SJSA1 (cell line): ENCODE data around the gene VSNL1. TPM values are rescaled to one million over a fixed set of nuclear protein-coding genes. Genes with fewer than 3 reads are reported as not detected.

Experiments
- DNase-seq, 2 experiments: peaks; one replicate each; pipeline ENCODE4 v3.0.0-alpha.2; 2015 to 2020; ENCODE audit warnings: low spot score in 2 of 2, low read depth in 1 of 2
- H3K27ac ChIP-seq: fragments of 250-450 bp; sonication (Bioruptor Pico); 2 replicates; pipeline ENCODE4 v1.5.1; 2020; ENCODE audit warnings: mild to moderate bottlenecking, moderate library complexity
- H3K27me3 ChIP-seq: fragments of 250-450 bp; sonication (Bioruptor Pico); replicated peaks from 2 replicates; pipeline ENCODE4 v1.5.1; 2020; ENCODE audit warnings: mild to moderate bottlenecking, moderate library complexity
- H3K36me3 ChIP-seq: fragments of 250-450 bp; sonication (Bioruptor Pico); 2 replicates; pipeline ENCODE4 v1.5.1; 2020; ENCODE audit warnings: mild to moderate bottlenecking
- H3K4me1 ChIP-seq: fragments of 250-450 bp; sonication (Bioruptor Pico); replicated peaks from 2 replicates; pipeline ENCODE4 v1.6.1; 2021; ENCODE audit warnings: mild to moderate bottlenecking
- H3K4me3 ChIP-seq: fragments of 250-450 bp; sonication (Bioruptor Pico); 2 replicates; pipeline ENCODE4 v1.5.1; 2020; ENCODE audit warnings: mild to moderate bottlenecking
- H3K9me3 ChIP-seq: fragments of 250-450 bp; sonication (Bioruptor Pico); replicated peaks from 2 replicates; pipeline ENCODE4 v1.5.1; 2020; ENCODE audit warnings: mild to moderate bottlenecking
- total RNA-seq: library from RNA; depleted of rRNA; stranded (reverse); fragments of >200 nt; shearing (Covaris generic); gene quantifications from 2 replicates; pipeline ENCODE4 v1.2.3, GENCODE V29; 2014

Gene VSNL1
- total RNA-seq, 1 experiment from 2014 or later: 1.00 TPM

DNA sequence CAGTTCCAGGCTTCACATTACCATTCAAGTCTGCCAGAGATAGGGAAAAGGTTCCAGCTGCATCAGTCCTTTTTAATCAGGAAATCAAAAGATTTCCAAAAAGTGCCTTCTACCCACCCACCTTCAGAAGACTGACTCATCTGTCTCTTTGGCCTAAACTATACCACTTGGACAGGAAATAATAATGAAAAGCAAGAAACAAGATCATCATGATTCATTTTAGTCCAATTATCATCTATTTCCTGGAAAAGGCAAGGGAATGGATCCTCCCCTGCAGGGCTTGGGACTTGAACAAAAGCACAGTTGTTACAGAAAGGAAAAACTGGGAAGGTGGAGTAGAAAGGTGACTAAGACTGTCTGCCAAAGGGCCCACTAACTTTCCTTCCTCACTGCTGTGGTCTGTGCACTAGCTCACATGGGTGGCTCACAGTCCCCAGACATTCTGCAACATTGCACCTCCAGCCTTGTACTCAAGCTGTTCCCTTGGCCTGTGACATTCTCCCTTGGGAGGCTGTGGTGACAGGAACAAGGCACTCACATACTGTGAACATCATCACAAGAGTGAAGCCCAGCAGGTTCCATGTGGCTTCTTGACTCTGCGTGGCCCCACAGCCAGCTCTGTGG is 75.3 kb downstream of the VSNL1 start:
- no peaks in the 10 kb centered on the region for H3K36me3 ChIP-seq
- DNase-seq: peak in 1 of 2 experiments; percentile 58
- H3K9me3 ChIP-seq: no peaks in the 10 kb centered on the region
- peak overlapping the region; percentile 44 for H3K27ac ChIP-seq
- H3K4me3 ChIP-seq: no peak overlapping the region
- peaks cover 31% of the 10 kb centered on the region for H3K4me1 ChIP-seq
- no peaks in the 10 kb centered on the region for H3K27me3 ChIP-seq

DNA sequence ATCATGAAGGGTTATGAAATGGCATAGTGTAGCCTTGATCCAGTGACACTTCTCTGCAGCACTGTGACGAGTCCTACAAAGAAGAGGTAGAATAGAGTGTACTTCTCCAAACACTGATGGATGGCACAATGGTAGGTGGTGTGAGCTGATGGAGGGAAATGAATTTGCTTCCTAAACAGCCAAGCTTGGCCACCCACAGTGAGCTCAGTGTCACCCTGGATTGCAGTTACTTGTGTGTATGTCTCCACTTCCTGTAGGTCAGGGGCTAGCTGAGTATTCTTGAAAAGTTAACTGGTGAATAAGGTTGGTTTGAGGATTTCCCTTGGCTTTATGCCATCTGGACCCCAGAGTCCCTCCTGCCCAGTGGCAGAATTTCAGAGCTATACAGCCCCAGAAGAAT is 75.9 kb downstream of the VSNL1 start:
- no peak overlapping the region for H3K4me3 ChIP-seq
- H3K27ac ChIP-seq: peak overlapping the region; percentile 44
- peak; percentile 54 to 62 for DNase-seq
- H3K4me1 ChIP-seq: peaks cover 37% of the 10 kb centered on the region
- no peaks in the 10 kb centered on the region for H3K9me3 ChIP-seq
- H3K36me3 ChIP-seq: no peaks in the 10 kb centered on the region
- H3K27me3 ChIP-seq: no peaks in the 10 kb centered on the region

DNA sequence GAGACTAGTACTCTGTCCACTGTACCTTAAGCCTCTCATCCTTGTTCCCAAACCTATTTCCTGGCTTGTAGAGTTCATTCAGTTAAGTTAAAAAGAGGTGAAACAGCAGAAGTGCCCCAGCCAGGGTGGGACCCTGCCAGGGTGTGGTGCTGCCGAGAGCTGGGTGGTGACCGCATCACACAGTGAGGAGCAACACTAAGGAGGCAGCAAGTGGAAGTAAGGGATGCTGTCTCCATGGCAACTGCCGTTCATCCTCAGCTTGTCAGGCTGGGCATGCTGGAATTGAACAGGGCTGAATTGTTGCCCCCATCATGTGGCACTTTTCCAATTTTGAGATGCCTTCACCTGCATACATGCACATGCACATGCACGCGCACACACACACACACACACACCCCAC is 77.0 kb downstream of the VSNL1 start:
- no peaks in the 10 kb centered on the region for H3K36me3 ChIP-seq
- no peaks in the 10 kb centered on the region for H3K27me3 ChIP-seq
- peaks cover 43% of the 10 kb centered on the region for H3K4me1 ChIP-seq
- H3K9me3 ChIP-seq: no peaks in the 10 kb centered on the region
- no peak for DNase-seq
- H3K27ac ChIP-seq: no peak overlapping the region
- H3K4me3 ChIP-seq: no peak overlapping the region

DNA sequence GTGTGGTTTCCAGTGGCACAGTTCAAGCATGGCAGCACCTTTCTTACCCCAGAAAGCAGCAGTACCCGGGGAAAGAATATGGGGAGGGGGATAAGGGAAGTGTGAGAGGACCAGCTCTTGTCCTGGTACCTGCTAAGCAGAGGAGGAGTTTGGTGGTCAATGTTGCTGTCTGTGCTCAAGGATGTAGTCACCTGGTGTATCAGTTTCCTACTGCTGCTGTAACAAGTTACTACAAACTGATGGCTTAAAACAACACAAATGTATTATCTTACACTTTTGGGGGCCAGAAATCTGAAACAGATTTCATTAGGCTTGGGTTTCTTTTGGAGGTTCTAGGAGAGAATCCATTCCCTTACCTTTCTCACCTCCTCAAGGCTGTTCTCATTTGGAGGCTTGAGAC is 77.5 kb downstream of the VSNL1 start:
- Histone ChIP-seq H3K27me3 (no peaks in the 10 kb centered on the region), H3K4me3 (no peak overlapping the region), H3K36me3 (no peaks in the 10 kb centered on the region), H3K4me1 (peaks cover 43% of the 10 kb centered on the region), H3K9me3 (no peaks in the 10 kb centered on the region), H3K27ac (no peak overlapping the region)
- no peak for DNase-seq

DNA sequence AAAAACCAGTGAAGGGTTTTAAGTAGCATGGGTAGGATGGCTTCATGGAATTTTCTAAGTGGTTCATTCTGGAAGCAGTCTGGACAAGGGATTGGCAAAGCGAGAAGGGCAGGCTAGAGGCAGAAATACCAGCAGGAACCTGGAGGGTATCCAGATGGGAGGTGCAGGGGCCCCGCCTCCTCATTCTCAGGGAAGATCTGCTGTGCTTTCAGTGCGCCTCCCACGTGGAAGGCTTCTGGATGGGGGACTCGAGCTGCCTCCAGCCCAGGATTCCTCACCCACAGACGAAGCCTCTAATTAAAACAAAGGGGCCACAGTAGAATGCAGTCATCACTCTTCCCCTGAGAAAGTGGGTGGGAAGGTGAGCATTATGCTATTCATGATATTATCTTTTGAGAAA is 79.8 kb downstream of the VSNL1 start:
- Histone ChIP-seq H3K9me3 (no peaks in the 10 kb centered on the region), H3K4me1 (peaks cover 40% of the 10 kb centered on the region), H3K4me3 (no peak overlapping the region), H3K36me3 (no peaks in the 10 kb centered on the region), H3K27ac (peak overlapping the region; percentile 47), H3K27me3 (no peaks in the 10 kb centered on the region)
- peak; percentile 69 to 82 for DNase-seq

DNA sequence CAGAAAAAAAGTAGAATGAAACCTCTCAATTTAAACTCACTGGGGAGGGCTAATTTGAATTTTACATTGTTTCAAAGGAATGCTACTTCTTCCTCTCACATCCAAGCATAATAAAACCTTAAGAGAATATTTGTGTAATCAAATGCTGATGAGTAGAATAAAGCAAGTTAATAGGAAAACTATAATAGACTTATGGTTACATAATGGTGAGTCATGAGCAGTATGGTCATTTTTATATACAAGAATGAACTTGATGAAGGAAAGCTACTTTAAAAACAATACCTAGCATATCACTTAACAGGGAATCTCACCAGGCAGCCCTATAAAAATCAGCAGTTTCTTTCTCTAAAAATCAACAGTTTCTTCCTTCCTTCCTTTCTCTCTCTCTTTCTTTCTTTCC is 80.3 kb downstream of the VSNL1 start:
- Histone ChIP-seq H3K4me1 (peaks cover 35% of the 10 kb centered on the region), H3K9me3 (no peaks in the 10 kb centered on the region), H3K27me3 (no peaks in the 10 kb centered on the region), H3K27ac (peak overlapping the region; percentile 47), H3K4me3 (no peak overlapping the region), H3K36me3 (no peaks in the 10 kb centered on the region)
- peak in 1 of 2 experiments; percentile 69 for DNase-seq

DNA sequence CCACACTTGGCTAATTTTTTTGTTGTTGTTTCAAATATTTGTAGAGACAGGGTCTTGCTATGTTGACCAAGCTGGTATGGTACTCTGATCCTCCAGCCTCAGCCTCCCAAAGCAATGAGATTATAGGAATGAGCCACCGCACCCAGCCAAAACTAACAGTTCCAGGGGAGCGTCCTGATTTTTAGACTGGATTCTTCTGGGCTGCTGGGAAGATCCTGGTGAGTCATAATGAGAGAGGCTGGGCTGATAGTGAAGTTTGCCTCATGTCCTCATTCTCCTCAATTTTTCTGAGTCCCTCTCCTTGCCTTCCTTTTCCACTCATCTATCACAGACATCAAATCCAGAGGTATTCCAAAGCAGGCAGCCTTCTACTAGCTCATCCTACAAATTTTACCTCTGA is 81.3 kb downstream of the VSNL1 start:
- no peaks in the 10 kb centered on the region for H3K9me3 ChIP-seq
- peak in 1 of 2 experiments; percentile 47 for DNase-seq
- no peaks in the 10 kb centered on the region for H3K36me3 ChIP-seq
- H3K27ac ChIP-seq: peak overlapping the region; percentile 47; the same call in 1 of the 2 replicates
- H3K4me1 ChIP-seq: peaks cover 25% of the 10 kb centered on the region
- no peaks in the 10 kb centered on the region for H3K27me3 ChIP-seq
- H3K4me3 ChIP-seq: no peak overlapping the region

DNA sequence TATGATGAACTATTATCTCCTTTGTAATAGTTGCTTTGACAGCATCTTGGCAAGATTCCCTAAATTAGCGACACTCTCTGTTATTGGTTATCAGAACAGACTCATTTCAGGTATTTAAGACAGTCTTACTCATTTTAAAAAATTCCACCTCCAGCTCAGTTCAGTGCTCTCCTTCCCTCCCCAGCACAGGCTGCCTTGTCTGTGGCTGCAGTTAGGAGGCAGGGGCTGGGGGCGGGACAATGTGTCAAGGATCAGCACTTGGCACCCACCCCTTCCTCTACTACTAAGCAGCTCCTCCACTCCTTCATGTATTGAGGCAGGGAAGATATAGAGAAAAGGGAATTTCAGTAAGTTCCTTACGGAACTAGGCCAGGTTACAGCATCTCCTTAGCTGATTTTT is 85.0 kb downstream of the VSNL1 start:
- H3K9me3 ChIP-seq: 0 out of 2 replicates have a peak, but pooled peaks cover 3% of the 10 kb centered on the region
- H3K27me3 ChIP-seq: no peaks in the 10 kb centered on the region
- no peak overlapping the region for H3K4me3 ChIP-seq
- peaks cover 16% of the 10 kb centered on the region for H3K4me1 ChIP-seq
- H3K27ac ChIP-seq: no peak overlapping the region
- no peaks in the 10 kb centered on the region for H3K36me3 ChIP-seq
- DNase-seq: no peak

DNA sequence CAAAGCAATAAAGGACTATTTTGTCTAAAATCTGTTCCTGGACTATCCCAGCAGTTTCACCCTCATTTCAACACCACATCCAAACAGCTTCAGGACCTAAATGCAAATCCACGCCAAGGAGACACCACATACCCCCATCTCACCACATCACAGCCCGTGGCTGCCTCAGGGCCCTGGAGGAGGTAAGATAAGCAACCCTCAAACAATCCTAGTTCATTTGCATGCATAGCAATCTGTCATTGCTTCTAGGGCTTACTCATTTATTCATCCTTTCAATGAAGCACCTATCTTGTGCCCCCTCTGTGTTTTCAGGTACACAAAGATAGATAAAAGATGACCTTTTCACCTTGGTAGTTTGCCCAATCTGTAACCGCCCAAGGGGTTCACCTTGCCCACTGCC is 86.5 kb downstream of the VSNL1 start:
- DNase-seq: no peak
- H3K9me3 ChIP-seq: 0 out of 2 replicates have a peak, but pooled peaks cover 3% of the 10 kb centered on the region
- no peaks in the 10 kb centered on the region for H3K27me3 ChIP-seq
- no peak overlapping the region for H3K27ac ChIP-seq
- H3K36me3 ChIP-seq: no peaks in the 10 kb centered on the region
- no peak overlapping the region for H3K4me3 ChIP-seq
- H3K4me1 ChIP-seq: peaks cover under 1% of the 10 kb centered on the region

DNA sequence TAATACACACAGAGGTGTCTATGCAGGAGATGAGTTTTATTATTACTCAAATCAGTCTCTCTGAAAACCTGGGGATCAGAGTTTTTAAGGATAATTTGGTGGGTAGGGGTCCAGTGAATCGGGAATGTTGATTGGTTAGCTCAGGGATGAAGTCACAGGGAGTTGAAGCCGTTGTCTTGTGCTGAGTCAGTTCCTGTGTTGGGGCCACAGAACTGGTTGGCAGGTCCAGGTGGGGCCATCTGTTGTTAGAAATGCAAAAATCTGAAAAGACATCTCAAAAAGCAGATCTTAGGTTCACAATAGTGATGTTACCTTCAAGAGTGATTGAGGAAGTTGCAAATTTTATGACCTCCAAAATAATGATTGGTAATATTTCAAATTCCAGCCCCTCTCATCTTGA is 86.9 kb downstream of the VSNL1 start:
- no peaks in the 10 kb centered on the region for H3K4me1 ChIP-seq
- no peaks in the 10 kb centered on the region for H3K27me3 ChIP-seq
- no peak for DNase-seq
- 0 out of 2 replicates have a peak, but pooled peaks cover 3% of the 10 kb centered on the region for H3K9me3 ChIP-seq
- no peak overlapping the region for H3K27ac ChIP-seq
- H3K36me3 ChIP-seq: no peaks in the 10 kb centered on the region
- no peak overlapping the region for H3K4me3 ChIP-seq

DNA sequence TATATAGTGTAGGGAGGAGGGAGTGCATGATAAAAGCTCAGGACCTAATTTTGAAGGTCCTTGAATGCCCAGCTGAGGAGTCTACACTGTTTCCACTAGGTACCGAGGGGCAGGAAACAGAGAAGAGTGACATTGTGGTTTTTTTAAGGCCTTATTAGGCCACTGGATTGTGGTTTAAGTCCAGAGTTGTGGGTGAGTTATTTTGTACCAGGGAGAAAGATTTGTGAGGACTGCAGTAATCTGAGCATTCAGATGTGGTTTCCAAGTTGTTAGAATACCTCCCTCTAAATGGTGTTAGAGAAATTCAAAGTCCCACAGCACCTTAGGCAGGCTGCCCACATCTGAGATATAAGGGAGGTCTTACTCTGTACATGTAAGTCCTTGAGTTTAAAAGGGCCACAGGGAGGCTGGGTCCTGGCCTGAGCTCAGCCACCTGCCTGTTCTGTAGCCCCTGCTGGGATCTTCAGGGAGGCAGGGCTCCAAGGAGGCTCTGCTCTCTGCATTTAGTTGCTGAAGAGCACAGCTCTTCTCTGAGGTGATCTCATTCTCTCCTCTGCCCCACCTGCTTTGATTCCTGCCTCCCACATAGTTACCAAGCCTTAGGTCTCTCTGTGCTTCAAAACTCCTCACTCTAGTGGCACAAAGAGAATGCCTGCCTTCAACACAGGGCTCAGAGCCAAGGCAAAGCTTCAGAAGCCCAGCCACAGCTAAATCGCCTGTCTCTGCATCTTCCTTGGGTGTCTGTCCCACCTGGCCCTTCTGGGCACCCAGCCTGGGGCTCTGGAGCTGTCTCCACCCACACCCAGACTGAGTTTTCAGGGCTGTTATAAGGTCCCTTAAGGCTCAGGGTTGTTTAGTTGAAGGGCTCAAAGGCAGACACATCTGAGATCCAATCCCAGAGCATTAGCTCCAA is 88.1 kb downstream of the VSNL1 start:
- Histone ChIP-seq H3K9me3 (0 out of 2 replicates have a peak, but pooled peaks cover 3% of the 10 kb centered on the region), H3K27ac (no peak overlapping the region), H3K4me3 (no peak overlapping the region), H3K27me3 (no peaks in the 10 kb centered on the region), H3K36me3 (no peaks in the 10 kb centered on the region), H3K4me1 (no peaks in the 10 kb centered on the region)
- DNase-seq: no peak

DNA sequence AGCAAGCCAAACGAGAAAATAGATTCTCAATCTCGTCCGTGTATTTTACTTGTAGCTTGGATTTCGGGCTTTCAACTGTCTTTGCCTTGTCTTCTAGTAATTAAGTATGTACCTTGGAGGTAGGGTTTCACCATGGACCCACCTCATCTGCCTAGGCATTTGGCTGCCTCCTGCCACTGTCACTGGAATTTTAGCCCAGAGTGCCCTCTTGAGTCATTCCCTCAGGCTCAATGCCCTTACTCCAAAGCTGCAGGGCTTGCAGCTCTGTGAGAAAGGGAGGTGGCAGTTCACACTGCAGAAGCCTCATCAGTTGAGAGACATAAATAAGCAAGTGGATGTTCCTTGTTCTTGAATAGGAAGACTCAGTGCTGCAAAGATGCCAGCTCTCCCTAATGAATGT is 89.6 kb downstream of the VSNL1 start:
- Histone ChIP-seq H3K9me3 (0 out of 2 replicates have a peak, but pooled peaks cover 3% of the 10 kb centered on the region), H3K4me3 (no peak overlapping the region), H3K27me3 (no peaks in the 10 kb centered on the region), H3K4me1 (no peaks in the 10 kb centered on the region), H3K27ac (no peak overlapping the region), H3K36me3 (no peaks in the 10 kb centered on the region)
- no peak for DNase-seq

DNA sequence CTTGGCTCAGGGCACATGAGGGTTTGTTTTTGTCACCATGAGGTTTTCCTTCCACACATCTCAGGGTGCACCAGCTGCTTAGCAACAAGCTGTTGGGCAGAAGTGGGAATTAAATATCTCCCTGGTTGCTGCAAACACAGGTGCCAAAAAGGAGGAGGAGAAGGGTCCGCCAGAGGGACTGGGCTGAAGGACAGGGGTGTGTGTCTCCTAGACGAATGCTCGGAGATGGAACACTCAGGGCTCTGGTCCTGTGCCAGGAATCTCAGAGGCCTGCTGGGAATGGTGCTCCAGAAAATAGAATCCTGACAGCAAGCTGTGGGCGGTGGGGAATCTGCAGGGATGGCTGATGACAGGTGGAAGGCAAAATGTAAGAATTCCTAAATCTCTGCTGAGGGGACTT is 94.5 kb downstream of the VSNL1 start:
- H3K27ac ChIP-seq: no peak overlapping the region

DNA sequence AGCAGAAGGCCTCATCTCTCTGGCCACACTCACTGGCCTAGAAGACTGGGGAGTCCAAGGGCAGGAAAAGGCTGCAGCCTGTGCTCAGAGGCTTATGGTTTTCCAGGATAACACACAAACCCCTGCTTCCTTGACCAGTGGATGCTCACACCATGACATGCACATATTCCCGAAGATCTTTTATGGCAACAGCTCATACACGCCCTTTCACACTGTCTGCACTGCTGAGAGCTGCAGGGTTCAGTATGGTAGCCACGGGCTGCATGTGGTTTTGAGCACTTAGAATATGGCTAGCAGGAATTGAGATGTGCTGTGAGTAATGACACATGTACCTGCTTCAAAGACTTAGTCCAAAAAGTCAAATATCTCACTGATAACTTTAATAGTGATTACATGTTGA is 95.8 kb downstream of the VSNL1 start:
- no peaks in the 10 kb centered on the region for H3K36me3 ChIP-seq
- no peaks in the 10 kb centered on the region for H3K9me3 ChIP-seq
- no peak for DNase-seq
- no peak overlapping the region for H3K4me3 ChIP-seq
- no peak overlapping the region for H3K27ac ChIP-seq
- H3K27me3 ChIP-seq: no peaks in the 10 kb centered on the region
- no peaks in the 10 kb centered on the region for H3K4me1 ChIP-seq

More for the DNA sequence above, 94.5 kb downstream of the VSNL1 start:
- Histone ChIP-seq H3K36me3 (no peaks in the 10 kb centered on the region), H3K27me3 (no peaks in the 10 kb centered on the region), H3K4me1 (no peaks in the 10 kb centered on the region), H3K4me3 (no peak overlapping the region), H3K9me3 (0 out of 2 replicates have a peak, but pooled peaks cover 3% of the 10 kb centered on the region)
- no peak for DNase-seq
